ENCODE results near the gene HOXB2. TPM values are rescaled to one million over a fixed set of nuclear protein-coding genes. Genes with fewer than 3 reads are reported as not detected.

Gene HOXB2
- polyA plus RNA-seq, 3 donors: 1.6 to 3.8 (median 3.3) TPM

DNA sequence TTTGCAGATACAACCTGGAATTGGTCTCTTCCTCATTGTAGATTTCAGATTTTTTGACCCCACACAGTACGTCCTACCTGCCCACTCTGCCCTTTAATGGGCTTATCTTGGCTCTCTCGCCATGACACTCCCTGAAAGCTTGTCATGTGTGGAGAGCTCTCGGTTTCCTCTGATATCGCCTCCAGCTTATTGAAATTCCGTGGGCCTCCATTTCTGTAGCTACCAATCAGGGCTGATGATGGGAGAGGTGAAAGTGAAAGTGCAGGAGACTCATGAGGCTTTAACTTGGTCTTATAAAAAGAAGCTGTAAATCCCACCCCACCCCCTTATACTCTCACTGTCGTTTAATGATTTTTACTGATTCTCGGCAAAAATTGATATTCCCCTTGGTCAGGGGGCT is 31.8 kb downstream of the HOXB2 start:
- Mint-ChIP-seq H3K4me1 (peaks cover 12% of the 10 kb centered on the region), H3K27ac (no peak overlapping the region), H3K9me3 (peaks cover 0 to 3% (median under 1%) of the 10 kb centered on the region in 7 donors), H3K36me3 (no peaks in the 10 kb centered on the region), H3K4me3 (peak overlapping the region; percentile 59 to 86), H3K27me3 (ENCODE audit: low read depth in 3 of 3) (peaks cover 15 to 51% (median 25%) of the 10 kb centered on the region in 3 donors)
- WGBS (ENCODE audit: insufficient coverage): 74% methylated on average over 3 of the region's 7 CpGs
- no peak overlapping the region for H3K4me3 ChIP-seq (replicated peaks in 1 of 3; ENCODE audit: low read depth in 2 of 3, low read length in 3 of 3)
- DNase-seq: no peak
- peak overlapping the region; percentile 19 for H3K4me2 ChIP-seq (replicated peaks; ENCODE audit: extremely low read depth, low read length, poor library complexity, severe bottlenecking)
- intact Hi-C loops (cut with micrococcal nuclease): no loop called here
- no peak for TF ChIP-seq CTCF (IDR thresholded peaks at IDR 0.05)
- no peaks in the 10 kb centered on the region for H3K79me2 ChIP-seq (ENCODE audit: insufficient read depth, low read length)
- no peaks in the 10 kb centered on the region for H3K9me3 ChIP-seq (replicated peaks in 1 of 2; ENCODE audit: control insufficient read depth in 1 of 2, insufficient read depth in 1 of 2, low read length in 2 of 2)
- H3K36me3 ChIP-seq (replicated peaks in 1 of 2; ENCODE audit: control insufficient read depth in 1 of 2, insufficient read depth in 2 of 2, low read length in 2 of 2): no peaks in the 10 kb centered on the region
- no peak overlapping the region for H3K9ac ChIP-seq (ENCODE audit: insufficient read depth, low read length, poor library complexity, severe bottlenecking)
- H3K4me1 ChIP-seq (ENCODE audit: control insufficient read depth in 1 of 2, insufficient read depth in 2 of 2, low read length in 2 of 2): no peaks in the 10 kb centered on the region
- no peak overlapping the region for H2AFZ ChIP-seq (ENCODE audit: insufficient read depth, low read depth, low read length, poor library complexity, severe bottlenecking)
- H3K27me3 ChIP-seq (ENCODE audit: control insufficient read depth in 2 of 2, insufficient read depth in 2 of 2, low read length in 2 of 2): peaks cover 4 to 11% of the 10 kb centered on the region in 2 donors
- H3K27ac ChIP-seq (ENCODE audit: low read depth in 1 of 2, low read length in 2 of 2): no peak overlapping the region
- H4K20me1 ChIP-seq (ENCODE audit: insufficient read depth, low read length): no peaks in the 10 kb centered on the region

DNA sequence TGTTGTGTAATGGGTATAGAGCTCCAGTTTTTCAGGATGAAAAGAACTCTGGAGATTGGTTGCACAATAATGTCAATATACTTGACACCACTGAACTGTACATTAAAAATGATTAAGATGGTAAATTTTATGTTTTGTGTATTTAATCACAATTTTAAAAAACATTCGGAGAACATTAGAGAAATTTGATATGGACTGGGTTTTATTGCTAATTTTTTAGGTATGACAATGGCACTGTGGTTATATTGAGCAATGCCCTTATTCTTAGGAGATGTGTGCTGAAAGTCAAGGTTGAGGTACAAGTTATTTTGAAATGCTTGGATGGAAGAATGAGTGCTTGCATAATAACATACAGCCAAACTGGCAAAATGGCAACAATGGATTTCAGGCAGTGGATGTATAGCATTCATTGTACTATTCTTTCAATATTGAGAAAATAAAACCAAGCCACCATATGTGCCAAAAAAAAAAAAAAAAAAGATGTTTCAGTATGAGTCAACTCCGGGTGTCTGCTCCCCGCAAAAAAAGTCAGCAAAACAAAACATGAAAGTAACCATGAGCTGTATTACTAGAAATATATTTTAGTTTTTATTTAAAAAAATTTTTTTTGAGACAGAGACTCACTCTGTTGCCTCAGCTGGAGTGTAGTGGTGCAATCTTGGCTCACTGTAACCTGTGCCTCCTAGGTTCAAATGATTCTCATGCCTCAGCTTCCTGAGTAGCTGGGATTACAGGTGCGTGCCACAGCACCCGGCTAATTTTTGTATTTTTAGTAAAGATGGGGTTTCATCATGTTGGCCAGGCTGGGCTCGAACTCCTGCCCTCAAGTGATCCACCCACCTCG is 33.9 kb downstream of the HOXB2 start:
- H3K27ac ChIP-seq (ENCODE audit: low read depth in 1 of 2, low read length in 2 of 2): no peak overlapping the region
- H4K20me1 ChIP-seq (ENCODE audit: insufficient read depth, low read length): no peaks in the 10 kb centered on the region
- Mint-ChIP-seq H3K4me3 (no peak overlapping the region), H3K27me3 (ENCODE audit: low read depth in 3 of 3) (peaks cover 13 to 42% (median 17%) of the 10 kb centered on the region in 3 donors), H3K36me3 (no peaks in the 10 kb centered on the region), H3K27ac (no peak overlapping the region), H3K9me3 (peaks cover 0 to 3% (median 1%) of the 10 kb centered on the region in 7 donors), H3K4me1 (peaks cover 10% of the 10 kb centered on the region)
- H3K36me3 ChIP-seq (replicated peaks in 1 of 2; ENCODE audit: control insufficient read depth in 1 of 2, insufficient read depth in 2 of 2, low read length in 2 of 2): no peaks in the 10 kb centered on the region
- TF ChIP-seq CTCF (IDR thresholded peaks at IDR 0.05): no peak
- 83% methylated on average over 1 of the region's 7 CpGs for WGBS (ENCODE audit: insufficient coverage)
- peaks cover 3 to 6% of the 10 kb centered on the region in 2 donors for H3K27me3 ChIP-seq (ENCODE audit: control insufficient read depth in 2 of 2, insufficient read depth in 2 of 2, low read length in 2 of 2)
- no peak overlapping the region for H3K9ac ChIP-seq (ENCODE audit: insufficient read depth, low read length, poor library complexity, severe bottlenecking)
- intact Hi-C loops (cut with micrococcal nuclease): no loop called here
- H3K79me2 ChIP-seq (ENCODE audit: insufficient read depth, low read length): no peaks in the 10 kb centered on the region
- no peaks in the 10 kb centered on the region for H3K4me1 ChIP-seq (ENCODE audit: control insufficient read depth in 1 of 2, insufficient read depth in 2 of 2, low read length in 2 of 2)
- no peak for DNase-seq
- no peaks in the 10 kb centered on the region for H3K9me3 ChIP-seq (replicated peaks in 1 of 2; ENCODE audit: control insufficient read depth in 1 of 2, insufficient read depth in 1 of 2, low read length in 2 of 2)
- no peak overlapping the region for H3K4me3 ChIP-seq (replicated peaks in 1 of 3; ENCODE audit: low read depth in 2 of 3, low read length in 3 of 3)
- no peak overlapping the region for H2AFZ ChIP-seq (ENCODE audit: insufficient read depth, low read depth, low read length, poor library complexity, severe bottlenecking)
- no peak overlapping the region for H3K4me2 ChIP-seq (replicated peaks; ENCODE audit: extremely low read depth, low read length, poor library complexity, severe bottlenecking)

All from CD14-positive monocyte (primary cell).